Astrocyte (in vitro differentiated cells and primary cell): ENCODE measurements around the gene TNN.

Experiments
- EZH2 ChIP-seq: IDR thresholded peaks from 2 replicates; pipeline ENCODE4 v1.6.1; 2012; ENCODE audit warnings: mild to moderate bottlenecking, low read length, inconsistent platforms; ENCODE audit not compliant: insufficient read depth
- TF ChIP-seq, protein P1 (sequence below): IDR thresholded peaks from 2 replicates; pipeline ENCODE4 v1.5.1; 2011; ENCODE audit warnings: low read depth, mild to moderate bottlenecking, inconsistent platforms, low read length, moderate library complexity; ENCODE audit not compliant: insufficient read depth

DNA sequence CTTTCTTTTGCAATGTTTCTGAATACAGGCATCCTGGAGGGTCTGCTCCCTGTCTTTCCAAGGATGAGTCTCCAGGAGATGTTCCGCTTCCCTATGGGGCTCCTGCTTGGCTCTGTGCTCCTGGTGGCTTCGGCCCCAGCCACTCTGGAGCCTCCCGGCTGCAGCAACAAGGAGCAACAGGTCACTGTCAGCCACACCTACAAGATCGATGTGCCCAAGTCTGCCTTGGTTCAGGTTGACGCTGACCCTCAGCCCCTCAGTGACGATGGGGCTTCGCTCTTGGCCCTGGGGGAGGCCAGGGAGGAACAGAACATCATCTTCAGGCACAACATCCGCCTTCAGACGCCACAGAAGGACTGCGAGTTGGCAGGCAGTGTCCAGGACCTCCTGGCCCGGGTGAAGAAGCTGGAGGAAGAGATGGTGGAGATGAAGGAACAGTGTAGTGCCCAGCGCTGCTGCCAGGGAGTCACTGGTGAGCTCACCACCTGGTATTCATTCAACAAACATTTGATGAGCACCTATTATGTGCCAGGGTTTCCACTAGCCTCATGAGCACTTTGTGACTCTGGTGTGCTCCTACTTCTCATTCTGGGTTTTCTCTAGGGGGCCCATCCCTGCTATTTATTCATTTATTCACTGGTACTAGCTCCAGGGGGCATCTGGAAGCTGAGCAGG, 9.9 kb downstream of the TNN start:
- TF ChIP-seq EZH2: no peak
- TF ChIP-seq, protein P1, sequence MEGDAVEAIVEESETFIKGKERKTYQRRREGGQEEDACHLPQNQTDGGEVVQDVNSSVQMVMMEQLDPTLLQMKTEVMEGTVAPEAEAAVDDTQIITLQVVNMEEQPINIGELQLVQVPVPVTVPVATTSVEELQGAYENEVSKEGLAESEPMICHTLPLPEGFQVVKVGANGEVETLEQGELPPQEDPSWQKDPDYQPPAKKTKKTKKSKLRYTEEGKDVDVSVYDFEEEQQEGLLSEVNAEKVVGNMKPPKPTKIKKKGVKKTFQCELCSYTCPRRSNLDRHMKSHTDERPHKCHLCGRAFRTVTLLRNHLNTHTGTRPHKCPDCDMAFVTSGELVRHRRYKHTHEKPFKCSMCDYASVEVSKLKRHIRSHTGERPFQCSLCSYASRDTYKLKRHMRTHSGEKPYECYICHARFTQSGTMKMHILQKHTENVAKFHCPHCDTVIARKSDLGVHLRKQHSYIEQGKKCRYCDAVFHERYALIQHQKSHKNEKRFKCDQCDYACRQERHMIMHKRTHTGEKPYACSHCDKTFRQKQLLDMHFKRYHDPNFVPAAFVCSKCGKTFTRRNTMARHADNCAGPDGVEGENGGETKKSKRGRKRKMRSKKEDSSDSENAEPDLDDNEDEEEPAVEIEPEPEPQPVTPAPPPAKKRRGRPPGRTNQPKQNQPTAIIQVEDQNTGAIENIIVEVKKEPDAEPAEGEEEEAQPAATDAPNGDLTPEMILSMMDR: no peak
